ENCODE measurements around the gene PRDX5.
A peak's percentile ranks its signal among the peaks of the same experiment; 100 is the strongest.

PRDX5 gene

GRCh38 chr11:64276653-64277431 is 41.1 kb upstream of the PRDX5 start:
- Histone ChIP-seq H3K9me3 (ENCODE audit: severe bottlenecking) (no peaks in the 10 kb centered on the region), H3K27me3 (ENCODE audit: insufficient read depth, low read depth, severe bottlenecking) (no peaks in the 10 kb centered on the region), H3K4me3 (ENCODE audit: low read depth, low read length) (no peak overlapping the region), H3K27ac (no peak overlapping the region), H3K36me3 (peaks cover 42% of the 10 kb centered on the region)
- TF ChIP-seq, protein P1, sequence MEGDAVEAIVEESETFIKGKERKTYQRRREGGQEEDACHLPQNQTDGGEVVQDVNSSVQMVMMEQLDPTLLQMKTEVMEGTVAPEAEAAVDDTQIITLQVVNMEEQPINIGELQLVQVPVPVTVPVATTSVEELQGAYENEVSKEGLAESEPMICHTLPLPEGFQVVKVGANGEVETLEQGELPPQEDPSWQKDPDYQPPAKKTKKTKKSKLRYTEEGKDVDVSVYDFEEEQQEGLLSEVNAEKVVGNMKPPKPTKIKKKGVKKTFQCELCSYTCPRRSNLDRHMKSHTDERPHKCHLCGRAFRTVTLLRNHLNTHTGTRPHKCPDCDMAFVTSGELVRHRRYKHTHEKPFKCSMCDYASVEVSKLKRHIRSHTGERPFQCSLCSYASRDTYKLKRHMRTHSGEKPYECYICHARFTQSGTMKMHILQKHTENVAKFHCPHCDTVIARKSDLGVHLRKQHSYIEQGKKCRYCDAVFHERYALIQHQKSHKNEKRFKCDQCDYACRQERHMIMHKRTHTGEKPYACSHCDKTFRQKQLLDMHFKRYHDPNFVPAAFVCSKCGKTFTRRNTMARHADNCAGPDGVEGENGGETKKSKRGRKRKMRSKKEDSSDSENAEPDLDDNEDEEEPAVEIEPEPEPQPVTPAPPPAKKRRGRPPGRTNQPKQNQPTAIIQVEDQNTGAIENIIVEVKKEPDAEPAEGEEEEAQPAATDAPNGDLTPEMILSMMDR (IDR thresholded peaks at IDR 0.05; ENCODE audit: low read depth, low read length) = no peak
- no peak for DNase-seq

DNA sequence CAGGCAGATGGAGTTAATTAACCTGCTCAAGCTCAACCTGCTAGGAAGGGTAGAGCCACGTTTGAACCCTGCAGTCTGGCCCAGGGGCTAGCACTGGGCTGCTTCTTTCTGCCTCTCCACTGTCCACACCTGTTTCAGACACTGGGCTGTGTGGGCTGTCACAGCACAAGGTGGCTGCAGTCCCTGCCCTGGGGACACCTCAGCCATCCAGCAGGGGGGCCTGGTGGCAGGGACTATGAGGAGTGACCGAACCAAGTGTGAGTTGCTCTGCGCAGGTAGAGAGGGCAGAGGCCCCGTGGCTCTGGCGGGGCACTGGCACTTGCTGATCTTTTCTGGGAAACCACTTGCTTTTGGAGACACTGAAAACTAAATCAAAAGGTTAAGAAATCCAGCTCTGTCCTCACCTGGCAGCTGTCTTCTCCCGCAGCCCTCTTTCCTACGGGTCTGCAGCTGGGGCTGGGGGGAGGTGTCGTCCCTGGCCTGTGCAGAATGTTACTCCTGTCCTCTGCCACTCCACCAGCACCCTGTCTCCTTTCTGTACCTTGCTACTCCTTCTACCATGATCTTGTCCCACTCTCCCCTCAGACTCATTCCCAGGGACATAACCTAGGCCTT is 39.2 kb upstream of the PRDX5 start:
- Histone ChIP-seq H3K9me3 (ENCODE audit: severe bottlenecking) (no peaks in the 10 kb centered on the region), H3K4me3 (ENCODE audit: low read depth, low read length) (no peak overlapping the region), H3K36me3 (peaks cover 56% of the 10 kb centered on the region), H3K27ac (no peak overlapping the region), H3K27me3 (ENCODE audit: insufficient read depth, low read depth, severe bottlenecking) (no peaks in the 10 kb centered on the region)
- DNase-seq = no peak
- TF ChIP-seq, protein P1 (IDR thresholded peaks at IDR 0.05; ENCODE audit: low read depth, low read length) = no peak

DNA sequence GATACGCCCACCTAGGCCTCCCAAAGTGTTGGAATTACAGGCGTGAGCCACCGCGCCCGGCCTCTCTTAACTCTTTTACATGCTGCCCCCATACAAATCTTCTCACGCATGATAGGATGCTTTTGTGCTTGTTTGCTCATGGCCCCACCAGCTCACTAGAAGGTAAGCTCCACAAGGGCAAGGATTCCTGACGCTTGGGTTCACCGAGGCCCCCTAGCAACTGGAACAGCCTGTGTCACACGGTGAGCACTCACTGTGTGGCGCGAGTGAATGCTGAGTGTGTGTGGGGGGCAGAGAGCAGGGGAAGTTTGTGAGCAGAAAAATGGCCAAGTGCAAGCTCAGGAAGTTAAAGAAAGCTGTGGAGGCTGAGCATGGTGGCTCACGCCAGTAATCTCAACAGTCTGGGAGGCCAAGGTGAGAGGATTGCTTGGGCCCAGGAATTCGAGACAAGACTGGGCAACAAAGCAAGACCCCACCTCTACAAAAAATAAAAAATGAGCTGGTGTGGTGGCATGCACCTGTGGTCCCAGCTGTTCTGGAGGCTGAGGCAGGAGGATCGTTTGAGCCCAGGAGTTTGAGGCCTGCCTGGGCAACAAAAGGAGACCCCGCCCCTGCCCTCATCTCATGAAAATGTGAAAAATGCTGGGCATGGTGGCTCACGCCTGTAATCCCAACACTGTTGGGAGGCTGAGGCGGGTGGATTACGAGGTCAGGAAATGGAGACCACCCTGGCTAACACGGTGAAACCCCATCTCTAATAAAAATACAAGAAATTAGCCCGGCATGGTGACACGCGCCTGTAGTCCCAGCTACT is 35.8 kb upstream of the PRDX5 start:
- H3K4me3 ChIP-seq (ENCODE audit: low read depth, low read length) = no peak overlapping the region
- H3K27me3 ChIP-seq (ENCODE audit: insufficient read depth, low read depth, severe bottlenecking) = no peaks in the 10 kb centered on the region
- no peak for DNase-seq
- no peaks in the 10 kb centered on the region for H3K9me3 ChIP-seq (ENCODE audit: severe bottlenecking)
- TF ChIP-seq, protein P1 (IDR thresholded peaks at IDR 0.05; ENCODE audit: low read depth, low read length) = no peak
- H3K36me3 ChIP-seq = peaks cover 47% of the 10 kb centered on the region
- H3K27ac ChIP-seq = no peak overlapping the region

DNA sequence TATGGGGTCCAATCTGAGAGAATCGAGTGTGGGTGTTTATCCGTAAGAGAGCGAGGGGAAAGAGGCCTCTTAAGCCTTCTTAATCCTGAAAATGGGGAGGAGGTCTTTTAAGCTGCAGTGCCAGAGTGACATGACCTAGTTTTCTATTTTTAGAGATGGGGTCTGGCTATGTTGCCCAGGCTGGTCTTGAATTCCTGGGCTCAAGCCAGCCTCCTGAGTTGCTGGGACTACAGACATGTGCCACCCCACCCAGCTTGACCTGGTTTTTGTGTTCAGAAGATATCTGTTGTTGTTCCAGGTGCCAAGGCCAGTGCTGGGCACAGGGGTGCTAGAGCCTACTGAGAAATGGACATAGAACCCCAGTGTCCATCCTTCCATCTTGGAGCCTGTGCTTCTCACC is 34.8 kb upstream of the PRDX5 start:
- Histone ChIP-seq H3K9me3 (ENCODE audit: severe bottlenecking) (no peaks in the 10 kb centered on the region), H3K36me3 (peaks cover 39% of the 10 kb centered on the region), H3K4me3 (ENCODE audit: low read depth, low read length) (no peak overlapping the region), H3K27ac (peak overlapping the region; percentile 56; the same call in 1 of the 2 replicates), H3K27me3 (ENCODE audit: insufficient read depth, low read depth, severe bottlenecking) (no peaks in the 10 kb centered on the region)
- DNase-seq = no peak
- TF ChIP-seq, protein P1 (IDR thresholded peaks at IDR 0.05; ENCODE audit: low read depth, low read length) = no peak

GRCh38 chr11:64284048-64284961 is 33.6 kb upstream of the PRDX5 start, which contains the start of gene BAD:
BAD (minus strand) TSS chr11:64284665; CDS start chr11:64284368, 297 bp downstream.
- peaks cover 30% of the 10 kb centered on the region for H3K36me3 ChIP-seq
- H3K27me3 ChIP-seq (ENCODE audit: insufficient read depth, low read depth, severe bottlenecking) = no peaks in the 10 kb centered on the region
- TF ChIP-seq, protein P1 (IDR thresholded peaks at IDR 0.05; ENCODE audit: low read depth, low read length) = no peak
- peak within 1 kb of the TSS; percentile 91 for H3K27ac ChIP-seq
- H3K4me3 ChIP-seq (ENCODE audit: low read depth, low read length) = peak within 1 kb of the TSS; percentile 96
- DNase-seq = peak; percentile 95
- no peaks in the 10 kb centered on the region for H3K9me3 ChIP-seq (ENCODE audit: severe bottlenecking)
